IMR-90 (cell line): Measurements from ENCODE around the gene CCL11.

Experiments
- RCOR1 ChIP-seq: IDR thresholded peaks from 2 replicates; pipeline ENCODE4 v1.6.1; 2012; ENCODE audit warnings: mild to moderate bottlenecking, low read length, improper control_type of control experiment; ENCODE audit not compliant: insufficient replicate concordance
- RFX5 ChIP-seq: IDR thresholded peaks from 2 replicates; pipeline ENCODE4 v1.8.0; 2012; ENCODE audit warnings: low read depth, mild to moderate bottlenecking, low read length, moderate library complexity
- TF ChIP-seq, protein P1 (sequence below): conservative IDR thresholded peaks from 2 replicates; pipeline ENCODE4 v1.5.1; 2012; ENCODE audit warnings: mild to moderate bottlenecking, low read depth, low read length, improper control_type of control experiment

DNA sequence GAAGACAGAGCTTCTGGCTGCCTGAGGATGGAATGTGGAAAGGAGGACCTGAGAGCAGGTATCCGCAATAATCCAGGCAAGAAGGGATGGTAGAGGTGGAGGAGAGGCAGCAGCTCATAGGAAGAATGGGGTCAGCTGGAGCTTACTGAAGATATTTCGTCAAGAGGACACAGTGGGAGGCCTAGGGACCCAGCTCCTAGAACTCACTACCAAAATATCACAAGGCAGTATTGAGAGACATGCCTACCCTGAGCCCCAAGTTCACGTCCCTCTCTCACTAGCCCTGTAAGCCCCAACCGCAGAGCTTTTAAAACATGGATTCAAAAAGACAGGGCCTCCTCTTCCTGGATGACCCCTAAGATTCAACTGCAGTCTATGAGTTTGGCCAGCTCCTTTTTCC, 19.5 kb downstream of the CCL11 start:
- TF ChIP-seq, protein P1, sequence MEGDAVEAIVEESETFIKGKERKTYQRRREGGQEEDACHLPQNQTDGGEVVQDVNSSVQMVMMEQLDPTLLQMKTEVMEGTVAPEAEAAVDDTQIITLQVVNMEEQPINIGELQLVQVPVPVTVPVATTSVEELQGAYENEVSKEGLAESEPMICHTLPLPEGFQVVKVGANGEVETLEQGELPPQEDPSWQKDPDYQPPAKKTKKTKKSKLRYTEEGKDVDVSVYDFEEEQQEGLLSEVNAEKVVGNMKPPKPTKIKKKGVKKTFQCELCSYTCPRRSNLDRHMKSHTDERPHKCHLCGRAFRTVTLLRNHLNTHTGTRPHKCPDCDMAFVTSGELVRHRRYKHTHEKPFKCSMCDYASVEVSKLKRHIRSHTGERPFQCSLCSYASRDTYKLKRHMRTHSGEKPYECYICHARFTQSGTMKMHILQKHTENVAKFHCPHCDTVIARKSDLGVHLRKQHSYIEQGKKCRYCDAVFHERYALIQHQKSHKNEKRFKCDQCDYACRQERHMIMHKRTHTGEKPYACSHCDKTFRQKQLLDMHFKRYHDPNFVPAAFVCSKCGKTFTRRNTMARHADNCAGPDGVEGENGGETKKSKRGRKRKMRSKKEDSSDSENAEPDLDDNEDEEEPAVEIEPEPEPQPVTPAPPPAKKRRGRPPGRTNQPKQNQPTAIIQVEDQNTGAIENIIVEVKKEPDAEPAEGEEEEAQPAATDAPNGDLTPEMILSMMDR, result no peak
- no peak for TF ChIP-seq RCOR1
- no peak for TF ChIP-seq RFX5
